ENCODE results near the gene RNU5B-1.

DNA sequence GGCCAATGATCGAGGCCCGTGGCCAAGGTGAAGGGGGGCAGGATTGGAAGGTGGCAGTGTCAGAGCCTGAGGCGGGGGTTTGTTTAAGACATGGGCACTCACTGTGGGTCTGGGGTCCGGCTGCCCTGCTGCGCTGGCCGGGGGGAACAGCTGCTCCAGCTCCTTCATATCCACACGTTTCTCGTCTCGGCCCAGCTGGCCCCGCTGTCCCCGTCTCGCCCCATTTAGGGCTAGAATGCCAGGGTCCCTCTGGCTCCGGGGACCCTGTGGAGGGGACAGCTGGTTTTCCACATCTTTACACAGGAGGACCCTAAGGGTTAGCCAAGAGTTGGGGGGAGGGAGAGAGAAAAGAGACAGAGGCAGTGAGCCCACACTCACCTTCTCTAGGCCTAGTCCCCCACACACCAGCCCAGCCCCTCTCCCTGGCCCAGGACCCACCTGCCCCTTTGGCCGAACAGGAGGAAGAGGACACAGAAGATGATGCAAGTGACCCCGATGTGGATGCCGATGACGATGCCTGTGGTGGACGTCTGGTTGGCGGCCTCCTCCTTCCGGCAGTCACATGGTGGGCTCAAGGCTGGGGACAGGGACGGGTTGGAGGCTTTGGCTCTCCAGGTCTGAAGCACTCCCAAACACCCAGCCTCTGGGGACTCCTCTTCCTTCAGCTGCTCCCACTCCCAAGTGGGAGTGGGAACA, 25.0 kb downstream of the RNU5B-1 start:
- TF ChIP-seq, protein P1, sequence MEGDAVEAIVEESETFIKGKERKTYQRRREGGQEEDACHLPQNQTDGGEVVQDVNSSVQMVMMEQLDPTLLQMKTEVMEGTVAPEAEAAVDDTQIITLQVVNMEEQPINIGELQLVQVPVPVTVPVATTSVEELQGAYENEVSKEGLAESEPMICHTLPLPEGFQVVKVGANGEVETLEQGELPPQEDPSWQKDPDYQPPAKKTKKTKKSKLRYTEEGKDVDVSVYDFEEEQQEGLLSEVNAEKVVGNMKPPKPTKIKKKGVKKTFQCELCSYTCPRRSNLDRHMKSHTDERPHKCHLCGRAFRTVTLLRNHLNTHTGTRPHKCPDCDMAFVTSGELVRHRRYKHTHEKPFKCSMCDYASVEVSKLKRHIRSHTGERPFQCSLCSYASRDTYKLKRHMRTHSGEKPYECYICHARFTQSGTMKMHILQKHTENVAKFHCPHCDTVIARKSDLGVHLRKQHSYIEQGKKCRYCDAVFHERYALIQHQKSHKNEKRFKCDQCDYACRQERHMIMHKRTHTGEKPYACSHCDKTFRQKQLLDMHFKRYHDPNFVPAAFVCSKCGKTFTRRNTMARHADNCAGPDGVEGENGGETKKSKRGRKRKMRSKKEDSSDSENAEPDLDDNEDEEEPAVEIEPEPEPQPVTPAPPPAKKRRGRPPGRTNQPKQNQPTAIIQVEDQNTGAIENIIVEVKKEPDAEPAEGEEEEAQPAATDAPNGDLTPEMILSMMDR (IDR thresholded peaks at IDR 0.05): no peak
- no peak for TF ChIP-seq ZFX (IDR thresholded peaks at IDR 0.05; ENCODE audit: borderline replicate concordance)

Data from 22Rv1 (cell line).